HG02938 (cell line): ENCODE results near the gene GPRC5D.
A peak's percentile ranks its signal among the peaks of the same experiment; 100 is the strongest.

Source experiments
- ATAC-seq: cut with Tn5 transposase; IDR thresholded peaks from one replicate; pipeline ENCODE4 v1.9.1; 2021; ENCODE audit warnings: mild to moderate bottlenecking, moderate library complexity; ENCODE audit not compliant: unreplicated experiment

Gene GPRC5D

GRCh38 chr12:12939888-12940287, 12.1 kb downstream of the GPRC5D start:
- ATAC-seq: no peak

- ATAC-seq: no peak
Observed at GRCh38 chr12:12938541-12938940, 13.4 kb downstream of the GPRC5D start.

- no peak for ATAC-seq
Observed at GRCh38 chr12:12936983-12937491, 14.9 kb downstream of the GPRC5D start.

GRCh38 chr12:12934556-12934955, 17.4 kb downstream of the GPRC5D start:
- no peak for ATAC-seq

DNA sequence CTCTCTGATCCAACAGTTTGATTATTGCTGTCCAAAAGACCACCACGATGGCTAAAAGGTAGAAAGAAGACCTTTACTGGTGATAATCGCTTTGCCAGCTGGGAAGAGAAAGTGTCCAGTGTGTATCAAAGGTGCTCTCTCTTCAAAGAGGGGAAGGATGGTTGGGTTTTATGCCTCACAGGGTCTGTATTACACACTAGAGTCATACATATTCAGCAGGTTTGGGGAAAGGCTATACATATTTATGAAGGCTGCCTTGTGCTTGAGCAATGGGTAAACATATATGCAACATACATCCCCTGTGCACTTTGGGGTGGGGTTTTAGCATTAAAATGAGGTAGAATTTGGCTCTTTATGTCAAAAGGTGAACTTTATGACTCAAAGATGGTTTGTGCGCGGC, 18.2 kb downstream of the GPRC5D start:
- no peak for ATAC-seq

DNA sequence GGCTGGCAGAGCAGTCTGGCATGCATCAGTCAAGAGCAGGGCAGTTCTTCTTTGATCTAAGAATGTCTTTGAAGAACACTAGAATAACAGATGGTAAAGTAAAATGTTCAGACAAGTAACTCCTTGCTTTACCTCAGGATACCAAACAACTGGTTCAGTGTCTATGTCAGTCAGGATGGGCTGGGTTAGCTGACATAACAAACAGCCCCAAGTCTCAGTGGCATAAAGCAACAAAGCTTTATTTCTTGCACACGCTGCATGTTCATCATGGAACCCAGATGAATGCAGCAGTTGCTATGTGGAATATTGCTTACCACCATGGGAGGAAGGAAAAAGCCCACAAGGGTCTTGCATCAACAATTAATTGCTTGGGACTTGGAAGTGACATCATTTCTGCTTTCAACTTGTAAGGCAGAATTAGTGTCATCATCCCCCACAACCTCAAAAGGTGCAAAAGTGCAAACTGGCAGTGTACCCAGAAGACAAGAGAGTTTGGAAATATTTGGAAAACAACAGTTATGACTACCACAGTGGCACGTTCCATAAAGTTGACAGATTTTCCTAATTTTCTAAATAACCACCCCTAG, 21.2 kb downstream of the GPRC5D start:
- ATAC-seq: no peak

- ATAC-seq: no peak
Observed at GRCh38 chr12:12929696-12930095, 22.3 kb downstream of the GPRC5D start.

DNA sequence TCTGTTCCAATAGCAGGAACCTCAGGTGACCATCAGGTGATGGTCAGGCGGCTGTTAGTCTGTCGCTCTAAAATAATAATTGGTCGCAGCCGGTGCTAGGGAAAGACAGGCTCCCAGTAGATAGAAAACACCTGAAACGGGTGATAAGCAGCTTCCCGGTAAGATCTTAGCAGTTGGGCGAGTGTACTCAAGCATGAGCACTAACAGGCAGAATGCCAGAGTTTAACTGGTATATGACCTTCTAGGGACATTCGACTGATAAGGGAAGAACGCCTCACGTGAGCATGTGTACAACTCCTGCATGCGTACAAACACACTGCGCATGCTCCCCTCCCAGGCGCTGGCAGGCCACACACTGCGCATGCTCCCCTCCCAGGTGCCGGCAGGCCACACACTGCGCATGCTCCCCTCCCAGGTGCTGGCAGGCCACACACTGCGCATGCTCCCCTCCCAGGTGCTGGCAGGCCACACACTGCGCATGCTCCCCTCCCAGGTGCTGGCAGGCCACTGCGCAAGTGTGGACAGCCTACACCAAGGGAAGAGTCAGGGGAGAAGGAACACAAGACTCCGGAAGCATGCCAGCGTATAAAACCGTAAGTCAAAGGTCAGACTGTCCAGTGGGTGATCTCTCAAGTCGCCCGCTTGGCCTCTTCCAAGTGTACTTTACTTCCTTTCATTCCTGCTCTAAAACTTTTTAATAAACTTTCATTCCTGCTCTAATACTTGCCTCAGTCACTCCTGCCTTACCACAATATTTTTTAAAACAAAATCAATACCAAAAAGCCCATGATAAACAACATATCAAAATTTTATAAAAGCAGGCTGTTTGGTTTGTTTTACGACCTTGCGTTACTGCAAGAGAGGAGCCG, 24.5 kb downstream of the GPRC5D start:
- no peak for ATAC-seq

GRCh38 chr12:12926571-12927071, 25.3 kb downstream of the GPRC5D start:
- no peak for ATAC-seq

GRCh38 chr12:12925388-12925787, 26.6 kb downstream of the GPRC5D start:
- ATAC-seq: no peak

DNA sequence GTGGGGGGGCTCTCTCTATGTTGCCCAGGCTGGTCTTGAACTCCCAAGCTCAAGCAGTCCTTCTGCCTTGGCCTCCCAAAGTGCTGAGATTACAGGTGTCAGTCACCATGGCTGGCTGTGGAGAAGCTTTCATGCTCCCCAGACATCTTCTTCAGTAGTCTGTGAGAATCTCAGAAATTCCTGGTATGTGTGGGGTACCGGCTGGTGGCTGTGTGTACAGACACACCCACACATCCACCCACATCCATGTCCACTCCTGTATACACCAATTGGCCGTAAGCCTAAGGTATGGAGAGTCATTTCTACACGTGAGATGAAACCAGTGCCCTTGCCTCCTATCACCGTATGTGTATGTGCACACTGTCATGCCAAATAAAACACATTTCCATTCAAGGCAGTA, 27.8 kb downstream of the GPRC5D start:
- no peak for ATAC-seq

DNA sequence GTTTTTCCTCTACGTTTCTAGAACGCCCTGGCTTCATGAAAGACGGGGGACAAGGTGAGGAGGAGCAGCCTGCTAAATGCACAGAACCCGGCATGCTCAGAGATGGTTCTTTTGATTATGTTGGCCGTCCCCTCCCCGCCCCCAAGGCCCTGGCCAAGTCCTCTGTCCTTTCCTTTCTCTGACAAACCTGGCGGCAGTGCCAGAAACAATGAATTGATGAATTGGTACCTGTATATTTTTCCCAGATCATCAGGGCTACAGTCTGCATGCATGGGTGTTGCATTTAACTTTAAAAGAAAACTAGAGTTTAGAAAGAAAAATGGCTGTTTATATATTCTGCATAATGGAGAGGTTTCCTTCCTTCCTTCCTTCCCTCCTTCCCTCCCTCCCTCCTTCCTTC, 29.0 kb downstream of the GPRC5D start:
- ATAC-seq: no peak

DNA sequence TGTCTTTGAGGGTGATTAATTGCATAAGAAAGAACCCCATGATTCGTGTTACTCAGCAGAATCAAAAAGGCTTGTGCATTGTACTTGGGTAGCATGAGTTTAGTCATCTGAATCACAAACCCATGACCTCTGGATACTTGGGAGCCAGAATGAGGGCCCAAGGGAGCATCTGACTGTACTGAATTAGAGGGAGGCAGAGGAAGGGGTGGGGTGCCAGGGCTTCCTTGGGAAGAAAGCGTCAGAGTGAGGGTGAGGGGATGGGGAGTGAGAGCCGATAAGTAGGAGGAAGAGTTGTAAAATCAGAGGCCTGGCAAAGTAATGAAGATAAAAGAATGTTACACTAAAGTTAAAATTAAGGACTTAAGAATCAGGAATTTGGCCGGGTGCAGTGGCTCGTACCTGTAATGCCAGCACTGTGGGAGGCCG, 29.8 kb downstream of the GPRC5D start:
- no peak for ATAC-seq

DNA sequence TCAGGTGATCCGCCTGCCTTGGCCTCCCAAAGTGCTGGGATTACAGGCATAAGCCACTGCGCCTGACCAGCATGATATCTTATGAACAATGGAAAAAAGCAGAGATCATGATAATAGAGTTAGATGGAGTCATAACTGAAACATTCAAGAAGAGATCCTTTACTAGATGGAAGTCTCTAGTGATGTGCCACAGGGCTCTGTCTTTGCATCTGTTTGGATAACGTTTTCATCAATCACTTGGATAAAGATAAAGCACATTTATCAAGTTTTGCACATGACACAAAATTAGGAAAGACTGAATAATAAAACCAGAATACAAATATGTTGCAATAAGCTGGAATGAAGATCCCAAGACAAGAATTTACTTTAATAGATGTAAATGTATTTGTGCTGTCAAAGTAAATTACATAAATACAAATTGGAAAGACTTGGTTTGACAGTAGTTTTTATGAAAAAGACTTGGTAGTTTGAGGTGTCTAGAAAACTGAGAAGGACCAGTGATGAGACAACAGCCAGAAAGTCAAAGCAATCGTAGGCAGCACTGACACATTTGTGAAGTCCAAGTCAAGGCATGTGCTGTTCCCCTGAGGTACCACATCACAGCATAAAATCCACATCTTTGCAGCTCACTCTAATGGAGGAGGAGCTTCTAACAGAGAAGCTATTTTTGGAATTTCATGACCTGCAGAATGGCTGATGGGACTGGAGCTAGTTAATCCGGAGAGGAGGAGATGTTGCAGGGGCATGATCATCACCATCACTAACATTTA, 32.1 kb downstream of the GPRC5D start:
- no peak for ATAC-seq

GRCh38 chr12:12918781-12919389, 33.1 kb downstream of the GPRC5D start:
- ATAC-seq: no peak

DNA sequence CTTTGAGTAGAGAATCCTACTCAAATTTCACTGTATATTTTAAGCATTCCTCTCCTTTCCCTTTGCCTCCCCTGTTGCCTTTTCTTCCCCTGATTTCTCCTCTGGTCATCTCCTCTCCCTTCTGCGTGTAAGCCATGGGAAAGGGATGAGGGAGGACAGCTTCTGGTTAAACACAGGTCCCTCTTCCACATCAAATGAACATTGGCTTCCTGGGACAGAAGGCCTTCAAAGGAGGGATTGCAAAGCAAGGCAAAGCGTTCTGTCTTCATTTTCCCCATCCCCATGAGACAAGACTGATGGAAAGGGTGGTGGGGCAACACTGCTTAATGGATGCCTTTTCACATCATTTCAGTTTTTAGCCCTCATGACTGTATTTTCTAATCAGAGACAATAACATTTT, 34.5 kb downstream of the GPRC5D start:
- no peak for ATAC-seq

GRCh38 chr12:12916135-12916944, 35.6 kb downstream of the GPRC5D start:
- ATAC-seq: peak; percentile 94

DNA sequence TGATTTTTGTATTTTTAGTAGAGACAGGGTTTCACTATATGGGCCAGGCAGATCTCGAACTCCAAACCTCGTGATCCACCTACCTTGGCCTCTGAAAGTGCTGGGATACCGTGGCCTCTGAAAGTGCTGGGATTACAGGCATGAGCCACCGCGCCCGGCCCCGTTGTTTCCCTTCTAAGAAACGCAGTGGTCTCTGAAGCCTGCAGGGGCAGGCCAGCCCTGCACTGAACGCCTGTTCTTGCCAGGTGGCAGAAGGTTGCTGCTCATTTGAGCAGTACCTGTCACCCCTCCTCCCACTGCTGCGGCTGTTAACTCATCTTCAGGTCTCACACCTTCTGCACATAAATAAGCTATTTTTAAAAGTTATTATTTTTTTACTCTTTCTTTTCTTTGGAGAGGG, 36.3 kb downstream of the GPRC5D start:
- ATAC-seq: no peak

- ATAC-seq: no peak
Observed at GRCh38 chr12:12912711-12913110, 39.3 kb downstream of the GPRC5D start.

GRCh38 chr12:12909995-12910420, 42.0 kb downstream of the GPRC5D start:
- ATAC-seq: no peak
